NCI-H2081 treated with DMSO at 0.1 percent for 48 hours (cell line): ENCODE measurements around the gene SLC6A8.
"Not testable (repeated sequence)": the region's sequence is repeated elsewhere in the genome, so short reads cannot be mapped to it uniquely, and the experiment has no call there.

Experiments
- DNase-seq: peaks from one replicate; lab custom pipeline; 2025; lab: John Stamatoyannopoulos, UW

SLC6A8 gene

DNA sequence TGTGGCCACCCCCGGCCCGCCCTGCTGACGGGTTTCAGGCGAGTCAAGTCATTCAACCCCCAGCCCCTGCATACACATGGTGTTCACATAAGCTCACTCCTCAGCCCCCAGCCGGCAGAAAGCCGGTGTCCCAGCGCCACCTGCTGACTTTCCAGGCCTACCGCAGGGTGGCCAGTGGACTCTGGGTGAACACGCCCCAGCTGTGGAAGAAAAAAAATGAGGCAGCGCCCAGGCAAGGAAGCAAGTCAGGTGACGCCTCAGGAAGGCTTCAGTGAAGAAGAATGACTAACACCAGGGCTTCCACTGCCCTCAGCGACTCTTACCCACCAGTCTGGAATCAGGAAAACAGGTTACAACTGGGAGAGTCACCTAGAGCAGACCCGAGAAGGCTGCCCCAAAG is 20.7 kb downstream of the SLC6A8 start:
- no peak for DNase-seq

- DNase-seq, result no peak
Observed at GRCh38 chrX:153709726-153710674, 22.3 kb downstream of the SLC6A8 start.

- DNase-seq, result no peak
Observed at GRCh38 chrX:153714256-153714655, 26.5 kb downstream of the SLC6A8 start.

GRCh38 chrX:153717445-153717844 is 29.7 kb downstream of the SLC6A8 start:
- DNase-seq, result no peak

DNA sequence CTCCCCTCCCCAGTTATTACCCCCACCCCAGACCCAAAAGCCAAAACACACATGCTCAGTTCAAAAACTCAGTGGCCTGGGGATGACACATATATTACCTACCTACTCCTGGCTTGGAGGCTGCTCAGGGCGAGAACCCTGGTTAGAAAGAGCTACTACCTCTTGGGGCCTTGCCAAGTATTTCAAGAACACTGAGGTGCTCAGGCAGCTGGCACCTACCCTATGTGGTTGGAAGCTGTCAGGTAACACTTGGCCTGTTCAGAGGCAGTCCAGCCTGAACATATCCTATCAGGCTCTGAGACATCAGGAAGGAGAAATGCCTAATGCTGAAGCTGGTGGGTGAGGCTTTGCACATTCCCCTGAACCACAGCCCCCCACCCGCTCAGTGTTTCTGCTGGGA is 31.5 kb downstream of the SLC6A8 start:
- DNase-seq, result no peak

- DNase-seq, result no peak
Observed at GRCh38 chrX:153719701-153720100, 32.0 kb downstream of the SLC6A8 start.

DNA sequence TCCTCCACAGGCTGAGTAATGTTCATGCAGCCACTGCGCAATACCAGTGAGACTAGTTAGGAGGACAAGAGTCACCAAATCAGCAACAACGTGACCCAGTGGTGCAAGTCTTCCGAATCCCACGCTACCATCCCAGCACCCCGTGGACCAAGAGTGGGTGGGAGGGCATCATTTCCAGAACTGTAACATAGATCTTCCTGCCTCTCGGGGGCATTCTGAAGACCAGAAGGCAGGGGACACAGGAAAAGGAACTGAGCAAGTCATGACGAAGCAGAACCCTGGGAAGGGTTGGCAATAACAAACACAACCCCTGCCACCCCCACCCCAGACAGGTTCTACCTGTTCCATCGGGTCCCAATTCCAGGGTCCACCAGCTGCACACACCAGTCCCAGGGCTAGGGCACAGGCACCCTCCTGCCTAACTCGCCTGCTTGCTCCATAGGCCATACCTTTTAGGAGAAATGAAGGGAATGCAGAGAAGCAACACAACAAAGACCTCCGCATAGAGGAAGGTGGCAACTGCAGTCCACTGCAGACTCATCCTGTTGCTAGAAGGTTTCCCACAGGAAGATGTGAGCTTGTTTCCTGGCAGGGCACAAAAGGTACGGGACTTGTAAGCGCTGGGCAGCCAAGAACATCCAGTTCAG is 35.1 kb downstream of the SLC6A8 start:
- no peak for DNase-seq

- DNase-seq, result no peak
Observed at GRCh38 chrX:153723351-153724251, 35.9 kb downstream of the SLC6A8 start.

DNA sequence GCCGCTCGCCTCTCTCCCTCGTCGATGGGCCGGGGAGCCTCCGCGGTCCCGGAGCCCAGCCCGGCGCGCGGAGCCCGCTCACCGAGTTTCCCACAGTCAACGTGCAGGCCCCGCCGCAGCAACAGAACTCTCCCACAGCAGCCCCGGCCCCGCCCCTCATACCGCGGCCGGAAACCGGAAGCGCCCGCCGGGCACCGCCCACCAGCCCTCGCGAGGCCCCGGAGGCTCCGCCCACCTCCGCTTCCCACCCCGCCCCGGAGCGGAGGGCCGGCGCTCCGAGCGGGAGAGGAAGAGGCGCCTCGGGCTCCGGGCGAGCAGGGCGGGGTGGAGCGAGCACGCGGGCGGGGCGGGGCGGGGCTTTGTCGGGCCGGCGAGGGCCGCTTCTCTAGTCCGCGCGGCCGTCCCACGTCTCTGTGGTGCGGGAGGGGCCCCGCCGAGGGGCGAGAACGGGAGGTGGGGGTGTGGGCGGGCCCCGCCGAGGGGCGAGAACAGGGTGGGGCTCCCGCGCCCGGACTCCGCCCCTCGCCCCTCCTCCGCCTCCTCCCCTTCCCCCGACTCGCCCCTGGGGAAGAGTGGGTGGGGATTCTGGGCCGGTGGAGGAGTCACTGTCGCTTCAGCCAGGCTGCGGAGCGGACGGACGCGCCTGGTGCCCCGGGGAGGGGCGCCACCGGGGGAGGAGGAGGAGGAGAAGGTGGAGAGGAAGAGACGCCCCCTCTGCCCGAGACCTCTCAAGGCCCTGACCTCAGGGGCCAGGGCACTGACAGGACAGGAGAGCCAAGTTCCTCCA is 36.7 kb downstream of the SLC6A8 start, which contains the start of the genes ABCD1 and BCAP31:
Gene ABCD1 (plus strand): TSS at position 605 of the 787 bp plus-strand sequence. CDS start 411 bp downstream, outside the sequence.
Gene BCAP31 (minus strand): TSS at position 136 of the 787 bp plus-strand sequence. CDS start 1,143 bp downstream, outside the sequence.
- no peak for DNase-seq

DNA sequence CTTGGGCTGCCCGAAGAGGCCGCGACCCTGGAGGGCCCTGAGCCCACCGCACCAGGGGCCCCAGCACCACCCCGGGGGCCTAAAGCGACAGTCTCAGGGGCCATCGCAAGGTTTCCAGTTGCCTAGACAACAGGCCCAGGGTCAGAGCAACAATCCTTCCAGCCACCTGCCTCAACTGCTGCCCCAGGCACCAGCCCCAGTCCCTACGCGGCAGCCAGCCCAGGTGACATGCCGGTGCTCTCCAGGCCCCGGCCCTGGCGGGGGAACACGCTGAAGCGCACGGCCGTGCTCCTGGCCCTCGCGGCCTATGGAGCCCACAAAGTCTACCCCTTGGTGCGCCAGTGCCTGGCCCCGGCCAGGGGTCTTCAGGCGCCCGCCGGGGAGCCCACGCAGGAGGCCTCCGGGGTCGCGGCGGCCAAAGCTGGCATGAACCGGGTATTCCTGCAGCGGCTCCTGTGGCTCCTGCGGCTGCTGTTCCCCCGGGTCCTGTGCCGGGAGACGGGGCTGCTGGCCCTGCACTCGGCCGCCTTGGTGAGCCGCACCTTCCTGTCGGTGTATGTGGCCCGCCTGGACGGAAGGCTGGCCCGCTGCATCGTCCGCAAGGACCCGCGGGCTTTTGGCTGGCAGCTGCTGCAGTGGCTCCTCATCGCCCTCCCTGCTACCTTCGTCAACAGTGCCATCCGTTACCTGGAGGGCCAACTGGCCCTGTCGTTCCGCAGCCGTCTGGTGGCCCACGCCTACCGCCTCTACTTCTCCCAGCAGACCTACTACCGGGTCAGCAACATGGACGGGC is 37.5 kb downstream of the SLC6A8 start:
- DNase-seq, result no peak

- no peak for DNase-seq
Observed at GRCh38 chrX:153725832-153726285, 38.1 kb downstream of the SLC6A8 start.

DNA sequence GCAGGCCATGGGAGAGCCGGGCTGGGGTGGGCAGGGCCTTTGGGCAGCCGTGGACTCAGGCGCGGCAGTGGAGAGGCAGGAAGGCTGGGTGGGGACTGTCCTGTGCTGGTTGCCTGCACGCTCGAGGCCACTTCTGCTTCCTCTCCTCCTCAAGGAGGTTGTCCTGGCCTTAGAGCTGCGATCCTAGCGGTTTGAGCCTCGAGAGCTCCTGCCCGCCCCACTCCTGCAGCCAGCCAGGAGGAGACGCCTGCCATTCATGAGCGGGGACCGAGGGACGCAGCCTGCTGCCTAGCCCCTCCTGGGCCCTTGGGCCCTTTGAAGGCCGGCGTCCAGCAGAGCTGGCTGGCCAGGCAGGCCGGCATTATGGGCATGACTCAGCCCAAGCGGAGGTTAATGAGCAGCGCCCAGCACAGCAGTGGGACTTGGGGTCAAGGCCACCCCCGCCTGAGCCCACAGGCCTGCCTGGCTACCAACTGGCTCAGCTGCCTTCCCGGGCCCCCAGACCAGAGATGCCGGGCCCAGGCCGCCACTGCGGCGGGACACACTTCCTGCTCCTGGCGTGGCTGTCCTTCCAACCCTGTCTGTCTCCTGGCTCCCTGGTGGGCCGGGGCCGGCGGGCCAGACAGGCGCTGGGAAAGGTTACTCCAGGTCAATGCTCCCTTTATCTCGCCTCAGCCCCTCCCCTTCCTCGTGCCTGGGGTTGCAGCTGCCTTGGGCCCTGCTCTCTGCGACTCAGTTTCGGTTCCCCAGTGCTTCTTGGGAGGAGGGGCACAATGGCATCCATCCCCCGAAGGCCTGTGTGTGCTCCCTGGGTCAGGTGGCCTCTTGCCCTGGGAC is 38.8 kb downstream of the SLC6A8 start:
- DNase-seq, result no peak

GRCh38 chrX:153727123-153727931 is 39.6 kb downstream of the SLC6A8 start:
- DNase-seq, result no peak

- no peak for DNase-seq
Observed at GRCh38 chrX:153728095-153728494, 40.4 kb downstream of the SLC6A8 start.

- no peak for DNase-seq
Observed at GRCh38 chrX:153728951-153729631, 41.4 kb downstream of the SLC6A8 start.

GRCh38 chrX:153730115-153730514 is 42.4 kb downstream of the SLC6A8 start:
- not testable (repeated sequence) for DNase-seq

GRCh38 chrX:153731117-153731844 is 43.6 kb downstream of the SLC6A8 start:
- no peak for DNase-seq
